ENCODE results near the gene GMDS. TPM values are rescaled to one million over a fixed set of nuclear protein-coding genes. Genes with fewer than 3 reads are reported as not detected.

Gene GMDS
- total and polyA plus RNA-seq, 2 experiments from 2014 or later = 30.1 to 36.5 TPM

DNA sequence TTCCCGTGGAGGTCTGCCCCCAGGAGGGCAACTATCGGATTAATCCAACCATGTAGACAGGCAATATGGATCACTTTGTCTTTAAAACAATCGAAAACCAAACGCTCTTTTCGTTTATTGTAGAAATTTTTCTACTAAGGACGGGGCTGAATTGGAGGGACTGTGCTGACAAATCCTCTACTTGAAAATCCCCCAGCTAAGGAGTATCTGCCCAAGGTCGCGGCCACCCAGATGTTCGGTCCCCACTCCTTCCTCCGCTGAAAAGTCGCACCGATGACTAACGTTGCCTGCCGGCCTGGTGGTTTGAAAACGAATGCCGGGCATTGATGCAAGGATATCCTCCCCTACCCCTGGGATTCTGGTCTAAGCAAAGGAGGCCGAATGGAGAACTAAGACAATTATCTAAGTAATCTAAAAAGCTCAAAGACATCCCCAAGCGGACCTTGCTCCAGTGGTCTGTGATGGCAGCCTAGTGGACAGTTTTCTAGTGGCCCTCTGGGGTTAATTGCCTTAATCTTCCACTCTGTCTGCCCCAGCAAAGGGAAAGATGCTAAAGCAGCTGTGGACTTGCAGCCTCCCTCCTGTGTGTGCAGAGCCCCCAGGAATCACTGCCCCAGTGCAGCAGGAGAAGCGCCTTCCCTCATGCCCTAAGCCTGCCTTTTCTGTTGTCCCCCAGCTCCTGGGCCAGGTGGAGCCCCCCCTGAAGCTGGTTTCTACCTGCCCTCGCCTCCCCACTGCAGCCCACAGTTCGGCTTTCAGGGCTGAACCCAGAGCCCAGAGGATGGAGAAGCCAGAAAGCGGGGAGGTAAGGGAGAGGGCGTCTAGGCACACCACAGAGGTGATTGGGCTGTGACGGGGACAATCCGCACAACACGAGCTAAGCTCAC is 639.3 kb downstream of the GMDS start:
- H3K4me3 Mint-ChIP-seq = peak overlapping the region; percentile 64
- H4K20me1 ChIP-seq (replicated peaks; ENCODE audit: insufficient read depth) = peaks cover 4% of the 10 kb centered on the region; the same call in 1 of the 2 replicates
- peaks cover 82% of the 10 kb centered on the region for H3K27me3 Mint-ChIP-seq (ENCODE audit: insufficient read depth, low read depth, poor library complexity)
- H3K27ac Mint-ChIP-seq = no peak overlapping the region
- H3K36me3 Mint-ChIP-seq (ENCODE audit: low read depth) = no peaks in the 10 kb centered on the region; the same call in 2 of the 3 replicates
- peaks cover 2% of the 10 kb centered on the region; the same call in 1 of the 3 replicates for H3K9me3 Mint-ChIP-seq
- H3K79me2 ChIP-seq (replicated peaks; ENCODE audit: insufficient read depth) = no peaks in the 10 kb centered on the region
- DNase-seq (ENCODE audit: low spot score) (peak; percentile 43), ATAC-seq (peak; percentile 1)
- H3K27me3 ChIP-seq (ENCODE audit: insufficient read depth) = peaks cover 92% of the 10 kb centered on the region
- H2AFZ ChIP-seq = no peak overlapping the region
- H3K9me2 ChIP-seq (ENCODE audit: insufficient read depth) = no peaks in the 10 kb centered on the region
- H3K4me1 Mint-ChIP-seq = peaks cover 37% of the 10 kb centered on the region
- peaks cover 7% of the 10 kb centered on the region; the same call in 1 of the 2 replicates for H3F3A ChIP-seq (replicated peaks; ENCODE audit: low read depth)
- peak overlapping the region; percentile 83 for H3K4me2 ChIP-seq
- H3K27ac ChIP-seq (ENCODE audit: low read depth) = no peak overlapping the region
- peaks cover 26% of the 10 kb centered on the region for H3K4me1 ChIP-seq (ENCODE audit: insufficient read depth)
- H3K4me3 ChIP-seq = peak overlapping the region; percentile 53
- H3K36me3 ChIP-seq (ENCODE audit: insufficient read depth) = no peaks in the 10 kb centered on the region
- no peak for TF ChIP-seq NANOG (IDR thresholded peaks at IDR 0.05; ENCODE audit: borderline replicate concordance)
- TF ChIP-seq, protein P1, sequence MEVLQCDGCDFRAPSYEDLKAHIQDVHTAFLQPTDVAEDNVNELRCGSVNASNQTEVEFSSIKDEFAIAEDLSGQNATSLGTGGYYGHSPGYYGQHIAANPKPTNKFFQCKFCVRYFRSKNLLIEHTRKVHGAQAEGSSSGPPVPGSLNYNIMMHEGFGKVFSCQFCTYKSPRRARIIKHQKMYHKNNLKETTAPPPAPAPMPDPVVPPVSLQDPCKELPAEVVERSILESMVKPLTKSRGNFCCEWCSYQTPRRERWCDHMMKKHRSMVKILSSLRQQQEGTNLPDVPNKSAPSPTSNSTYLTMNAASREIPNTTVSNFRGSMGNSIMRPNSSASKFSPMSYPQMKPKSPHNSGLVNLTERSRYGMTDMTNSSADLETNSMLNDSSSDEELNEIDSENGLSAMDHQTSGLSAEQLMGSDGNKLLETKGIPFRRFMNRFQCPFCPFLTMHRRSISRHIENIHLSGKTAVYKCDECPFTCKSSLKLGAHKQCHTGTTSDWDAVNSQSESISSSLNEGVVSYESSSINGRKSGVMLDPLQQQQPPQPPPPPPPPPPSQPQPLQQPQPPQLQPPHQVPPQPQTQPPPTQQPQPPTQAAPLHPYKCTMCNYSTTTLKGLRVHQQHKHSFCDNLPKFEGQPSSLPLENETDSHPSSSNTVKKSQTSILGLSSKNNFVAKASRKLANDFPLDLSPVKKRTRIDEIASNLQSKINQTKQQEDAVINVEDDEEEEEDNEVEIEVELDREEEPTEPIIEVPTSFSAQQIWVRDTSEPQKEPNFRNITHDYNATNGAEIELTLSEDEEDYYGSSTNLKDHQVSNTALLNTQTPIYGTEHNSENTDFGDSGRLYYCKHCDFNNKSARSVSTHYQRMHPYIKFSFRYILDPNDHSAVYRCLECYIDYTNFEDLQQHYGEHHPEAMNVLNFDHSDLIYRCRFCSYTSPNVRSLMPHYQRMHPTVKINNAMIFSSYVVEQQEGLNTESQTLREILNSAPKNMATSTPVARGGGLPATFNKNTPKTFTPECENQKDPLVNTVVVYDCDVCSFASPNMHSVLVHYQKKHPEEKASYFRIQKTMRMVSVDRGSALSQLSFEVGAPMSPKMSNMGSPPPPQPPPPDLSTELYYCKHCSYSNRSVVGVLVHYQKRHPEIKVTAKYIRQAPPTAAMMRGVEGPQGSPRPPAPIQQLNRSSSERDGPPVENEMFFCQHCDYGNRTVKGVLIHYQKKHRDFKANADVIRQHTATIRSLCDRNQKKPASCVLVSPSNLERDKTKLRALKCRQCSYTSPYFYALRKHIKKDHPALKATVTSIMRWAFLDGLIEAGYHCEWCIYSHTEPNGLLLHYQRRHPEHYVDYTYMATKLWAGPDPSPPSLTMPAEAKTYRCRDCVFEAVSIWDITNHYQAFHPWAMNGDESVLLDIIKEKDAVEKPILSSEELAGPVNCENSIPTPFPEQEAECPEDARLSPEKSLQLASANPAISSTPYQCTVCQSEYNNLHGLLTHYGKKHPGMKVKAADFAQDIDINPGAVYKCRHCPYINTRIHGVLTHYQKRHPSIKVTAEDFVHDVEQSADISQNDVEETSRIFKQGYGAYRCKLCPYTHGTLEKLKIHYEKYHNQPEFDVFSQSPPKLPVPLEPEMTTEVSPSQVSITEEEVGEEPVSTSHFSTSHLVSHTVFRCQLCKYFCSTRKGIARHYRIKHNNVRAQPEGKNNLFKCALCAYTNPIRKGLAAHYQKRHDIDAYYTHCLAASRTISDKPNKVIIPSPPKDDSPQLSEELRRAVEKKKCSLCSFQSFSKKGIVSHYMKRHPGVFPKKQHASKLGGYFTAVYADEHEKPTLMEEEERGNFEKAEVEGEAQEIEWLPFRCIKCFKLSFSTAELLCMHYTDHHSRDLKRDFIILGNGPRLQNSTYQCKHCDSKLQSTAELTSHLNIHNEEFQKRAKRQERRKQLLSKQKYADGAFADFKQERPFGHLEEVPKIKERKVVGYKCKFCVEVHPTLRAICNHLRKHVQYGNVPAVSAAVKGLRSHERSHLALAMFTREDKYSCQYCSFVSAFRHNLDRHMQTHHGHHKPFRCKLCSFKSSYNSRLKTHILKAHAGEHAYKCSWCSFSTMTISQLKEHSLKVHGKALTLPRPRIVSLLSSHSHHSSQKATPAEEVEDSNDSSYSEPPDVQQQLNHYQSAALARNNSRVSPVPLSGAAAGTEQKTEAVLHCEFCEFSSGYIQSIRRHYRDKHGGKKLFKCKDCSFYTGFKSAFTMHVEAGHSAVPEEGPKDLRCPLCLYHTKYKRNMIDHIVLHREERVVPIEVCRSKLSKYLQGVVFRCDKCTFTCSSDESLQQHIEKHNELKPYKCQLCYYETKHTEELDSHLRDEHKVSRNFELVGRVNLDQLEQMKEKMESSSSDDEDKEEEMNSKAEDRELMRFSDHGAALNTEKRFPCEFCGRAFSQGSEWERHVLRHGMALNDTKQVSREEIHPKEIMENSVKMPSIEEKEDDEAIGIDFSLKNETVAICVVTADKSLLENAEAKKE (CRISPR knock-in tag; IDR thresholded peaks at IDR 0.05) = no peak
- no peak for TF ChIP-seq JUNB (IDR thresholded peaks at IDR 0.05; ENCODE audit: unreplicated experiment)
- TF ChIP-seq POLR2AphosphoS5 (IDR thresholded peaks at IDR 0.05; ENCODE audit: low read depth) = no peak
- no peak for TF ChIP-seq EZH2phosphoT487 (IDR thresholded peaks at IDR 0.05; ENCODE audit: unreplicated experiment)
- TF ChIP-seq CREB1 (CRISPR knock-in tag; IDR thresholded peaks at IDR 0.05; ENCODE audit: low read depth) = no peak
- TF ChIP-seq ZNF114 (CRISPR knock-in tag; IDR thresholded peaks at IDR 0.05) = no peak
- TF ChIP-seq EZH2 (IDR thresholded peaks at IDR 0.05; ENCODE audit: low read depth, unreplicated experiment) = peak; percentile 48
